Stimulated activated naive B cell treated with anti-CD40 and anti-IgM and Interleukin-4, amounts not matched to agents 10 μg/mL and 1 μg/mL and 100 μg/mL, for 72 hours (primary cell): ENCODE measurements around the gene PAK4.
"Not testable (repeated sequence)": the region's sequence is repeated elsewhere in the genome, so short reads cannot be mapped to it uniquely, and the experiment has no call there.

ENCODE experiments used
- ATAC-seq, 2 donors: fragments of 150-1000 bp; cut with Tn5 transposase; replicated peaks; 2 replicates each; pipeline ENCODE4 v1.10.0; 2021; ENCODE audit warnings: moderate library complexity in 1 of 2
- DNase-seq: peaks from one replicate; pipeline ENCODE4 v3.0.0; 2021
- H3K27ac Mint-ChIP-seq: one replicate; pipeline ENCODE4 v1.8.0; 2022; ENCODE audit warnings: mild to moderate bottlenecking, mixed read lengths
- H3K27me3 Mint-ChIP-seq, 2 donors: one replicate each; pipeline ENCODE4 v1.8.0; 2022; ENCODE audit warnings: mixed read lengths in 2 of 2
- H3K36me3 Mint-ChIP-seq, 2 donors: one replicate each; pipeline ENCODE4 v1.8.0; 2022; ENCODE audit warnings: mixed read lengths in 2 of 2, mild to moderate bottlenecking in 1 of 2
- H3K4me1 Mint-ChIP-seq, 2 donors: one replicate each; pipeline ENCODE4 v1.8.0; 2022; ENCODE audit warnings: mixed read lengths in 2 of 2, mild to moderate bottlenecking in 1 of 2
- H3K4me3 Mint-ChIP-seq, 2 donors: one replicate each; pipeline ENCODE4 v1.8.0; 2022; ENCODE audit warnings: mild to moderate bottlenecking in 2 of 2, mixed read lengths in 2 of 2, moderate library complexity in 1 of 2
- H3K9me3 Mint-ChIP-seq, 2 donors: one replicate each; pipeline ENCODE4 v1.8.0; 2022; ENCODE audit warnings: mixed read lengths in 2 of 2, mild to moderate bottlenecking in 1 of 2

The PAK4 gene

DNA sequence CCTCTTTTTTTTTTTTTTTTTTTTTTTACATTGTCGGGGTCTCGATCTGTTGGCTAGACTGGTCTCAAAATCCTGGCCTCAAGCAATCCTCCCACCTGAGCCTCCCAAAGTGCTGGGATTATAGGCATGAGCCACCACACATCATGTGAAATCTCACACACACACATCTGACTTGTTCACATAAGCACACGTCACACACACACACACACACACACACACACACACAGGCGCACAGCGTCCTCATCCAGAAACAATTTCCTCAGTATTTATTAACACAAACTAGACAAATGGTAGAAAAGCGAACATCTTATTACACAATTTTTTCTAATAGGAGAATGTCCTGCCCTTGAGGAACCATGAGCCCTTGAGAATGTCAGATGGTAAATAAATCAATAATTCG lies 83.6 kb downstream of the PAK4 start:
- H3K9me3 Mint-ChIP-seq, result no peaks in the 10 kb centered on the region
- peaks cover 22% of the 10 kb centered on the region in 2 donors for H3K27me3 Mint-ChIP-seq
- no peak overlapping the region for H3K27ac Mint-ChIP-seq
- ATAC-seq (no peak), DNase-seq (no peak)
- no peaks in the 10 kb centered on the region for H3K4me1 Mint-ChIP-seq
- no peaks in the 10 kb centered on the region for H3K36me3 Mint-ChIP-seq
- no peak overlapping the region for H3K4me3 Mint-ChIP-seq

DNA sequence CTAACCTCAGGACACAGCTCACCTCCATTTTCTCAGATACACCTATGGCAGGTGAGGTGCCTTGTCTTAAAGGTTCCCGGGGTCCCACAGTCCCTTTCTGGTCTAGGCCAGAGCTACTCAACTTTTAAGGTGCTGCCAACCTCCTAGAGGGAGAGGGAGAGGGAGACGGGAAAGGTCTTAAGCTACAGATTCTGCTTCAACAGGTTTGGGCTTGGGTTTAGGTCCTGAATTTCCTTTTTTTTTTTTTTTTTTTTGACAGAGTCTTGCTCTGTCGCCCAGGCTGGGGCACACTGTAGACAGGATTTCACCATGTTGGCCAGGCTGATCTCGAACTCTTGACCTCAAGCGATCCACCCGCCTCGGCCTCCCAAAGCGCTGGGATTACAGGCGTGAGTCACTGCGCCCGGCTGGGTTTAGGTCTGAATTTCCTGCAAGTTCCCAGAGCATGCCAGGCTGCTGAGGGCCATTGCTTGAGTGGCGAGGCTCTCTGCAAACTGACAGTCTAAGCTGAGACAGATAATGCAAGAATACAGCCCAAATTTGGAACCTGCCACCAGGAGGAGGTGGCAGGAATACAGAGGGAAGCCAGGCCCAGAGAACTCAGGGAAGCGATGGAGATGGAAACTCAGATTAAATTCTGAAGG lies 86.3 kb downstream of the PAK4 start:
- Mint-ChIP-seq H3K27ac (no peak overlapping the region), H3K27me3 (peaks cover 9 to 16% of the 10 kb centered on the region in 2 donors), H3K4me1 (no peaks in the 10 kb centered on the region), H3K4me3 (no peak overlapping the region), H3K36me3 (no peaks in the 10 kb centered on the region), H3K9me3 (no peaks in the 10 kb centered on the region)
- ATAC-seq, result no peak
- no peak for DNase-seq

DNA sequence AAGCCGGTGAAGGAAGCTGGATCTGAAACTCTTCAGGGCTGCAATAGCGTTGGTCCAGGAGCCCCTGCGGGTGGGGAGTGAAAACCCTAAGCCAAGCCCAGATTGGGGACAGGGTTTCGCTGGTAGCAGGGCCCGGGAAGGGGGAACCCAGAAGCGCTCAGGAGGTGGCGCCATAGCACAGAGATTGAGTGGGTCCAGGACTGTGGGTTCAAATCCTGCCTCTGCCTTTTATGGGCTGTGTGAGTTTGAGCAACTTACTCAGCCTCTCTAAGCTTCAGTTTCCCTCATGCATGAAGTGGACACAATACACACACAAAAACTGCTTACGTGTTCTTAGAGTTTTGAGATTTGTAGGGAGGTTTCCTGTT lies 86.8 kb downstream of the PAK4 start:
- no peak overlapping the region for H3K4me3 Mint-ChIP-seq
- no peak overlapping the region for H3K27ac Mint-ChIP-seq
- H3K4me1 Mint-ChIP-seq, result no peaks in the 10 kb centered on the region
- DNase-seq (no peak), ATAC-seq (peak; percentile 70 to 79)
- H3K27me3 Mint-ChIP-seq, result peaks cover 12 to 16% of the 10 kb centered on the region in 2 donors
- H3K9me3 Mint-ChIP-seq, result peaks cover 2 to 5% of the 10 kb centered on the region in 2 donors
- peaks cover 0 to 1% of the 10 kb centered on the region in 2 donors for H3K36me3 Mint-ChIP-seq

DNA sequence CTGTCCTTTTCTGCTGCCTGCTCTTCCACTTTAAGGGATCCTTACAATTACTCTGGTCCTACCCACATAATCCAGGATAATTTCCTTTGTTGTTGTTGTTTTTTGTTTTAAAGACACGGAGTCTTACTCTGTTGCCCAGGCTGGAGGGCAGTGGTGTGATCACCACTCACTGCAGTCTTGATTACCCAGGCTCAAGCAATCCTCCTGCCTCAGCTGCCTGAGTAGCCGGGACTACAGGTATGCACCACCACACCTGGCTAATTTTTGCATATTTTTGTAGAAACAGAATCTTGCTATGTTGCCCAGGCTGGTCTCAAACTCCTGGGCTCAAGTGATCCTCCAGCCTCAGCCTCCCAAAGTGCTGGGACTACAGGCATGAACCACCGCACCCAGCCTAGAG lies 89.7 kb downstream of the PAK4 start:
- not testable (repeated sequence) for H3K9me3 Mint-ChIP-seq, DNase-seq, H3K27ac Mint-ChIP-seq, H3K36me3 Mint-ChIP-seq, H3K4me1 Mint-ChIP-seq, ATAC-seq, H3K4me3 Mint-ChIP-seq
- H3K27me3 Mint-ChIP-seq, result peaks cover 16% of the 10 kb centered on the region in 2 donors

DNA sequence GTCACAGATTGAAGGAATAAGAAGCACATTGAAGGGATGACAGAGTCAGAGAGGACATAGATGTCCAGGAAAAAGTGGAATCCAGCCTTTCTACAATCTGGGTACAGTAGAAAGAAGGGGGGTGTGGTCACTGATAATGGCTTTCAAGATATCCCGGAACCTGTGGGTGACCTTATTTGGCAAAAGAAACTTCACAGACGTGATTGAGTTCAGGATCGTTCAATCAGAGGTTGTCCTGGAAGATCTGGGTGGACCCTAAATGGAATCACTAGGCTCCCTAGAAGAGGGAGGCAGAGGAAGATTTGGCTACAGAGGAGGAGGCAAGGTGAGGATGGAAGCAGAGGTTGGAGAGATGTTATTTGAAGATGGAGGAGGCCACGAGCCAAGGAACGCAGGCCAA lies 91.5 kb downstream of the PAK4 start:
- Mint-ChIP-seq H3K36me3 (peaks cover 0 to 1% of the 10 kb centered on the region in 2 donors), H3K4me1 (no peaks in the 10 kb centered on the region), H3K27me3 (peaks cover 29 to 30% of the 10 kb centered on the region in 2 donors), H3K9me3 (peaks cover 2 to 5% of the 10 kb centered on the region in 2 donors), H3K27ac (no peak overlapping the region), H3K4me3 (no peak overlapping the region)
- DNase-seq (no peak), ATAC-seq (no peak)

DNA sequence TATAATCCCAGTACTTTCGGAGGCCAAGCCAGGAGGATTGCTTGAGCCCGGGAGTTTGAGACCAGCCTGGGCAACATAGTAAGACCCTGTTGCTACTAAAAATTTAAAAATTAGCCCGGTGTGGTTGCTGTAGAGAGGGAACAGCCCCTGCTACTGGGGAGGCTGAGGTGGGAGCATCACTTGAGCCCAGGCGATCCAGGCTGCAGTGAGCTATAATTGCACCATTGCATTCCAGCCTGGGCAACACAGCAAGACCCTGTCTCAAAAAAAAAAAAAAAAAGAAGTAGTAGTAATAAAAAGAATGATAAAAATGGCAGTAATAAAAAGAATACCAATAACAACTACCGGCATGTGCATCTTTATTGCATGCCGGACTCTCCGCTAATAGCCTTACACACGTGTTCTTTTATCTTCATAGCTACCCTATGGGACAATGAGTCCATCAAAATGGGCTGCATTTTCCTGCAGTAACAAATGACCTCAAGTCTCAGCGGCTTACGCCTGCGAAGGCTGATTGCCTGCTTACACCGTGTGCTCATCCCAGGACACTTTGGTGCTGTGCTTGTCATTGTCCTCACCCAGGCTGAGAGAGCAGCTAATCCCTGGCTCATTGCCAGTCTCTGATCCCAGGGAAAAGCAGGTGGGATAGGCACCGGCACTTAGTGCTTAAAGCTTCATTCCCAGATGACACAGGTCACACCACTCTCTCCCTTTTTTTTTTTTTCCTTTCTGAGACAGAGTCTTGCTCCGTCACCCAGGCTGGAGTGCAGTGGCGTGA lies 92.8 kb downstream of the PAK4 start:
- no peaks in the 10 kb centered on the region for H3K4me1 Mint-ChIP-seq
- peaks cover 32 to 34% of the 10 kb centered on the region in 2 donors for H3K27me3 Mint-ChIP-seq
- H3K9me3 Mint-ChIP-seq, result peaks cover 2 to 5% of the 10 kb centered on the region in 2 donors
- no peak overlapping the region for H3K4me3 Mint-ChIP-seq
- ATAC-seq, result no peak
- DNase-seq, result no peak
- no peak overlapping the region for H3K27ac Mint-ChIP-seq
- H3K36me3 Mint-ChIP-seq, result peaks cover 0 to 1% of the 10 kb centered on the region in 2 donors

DNA sequence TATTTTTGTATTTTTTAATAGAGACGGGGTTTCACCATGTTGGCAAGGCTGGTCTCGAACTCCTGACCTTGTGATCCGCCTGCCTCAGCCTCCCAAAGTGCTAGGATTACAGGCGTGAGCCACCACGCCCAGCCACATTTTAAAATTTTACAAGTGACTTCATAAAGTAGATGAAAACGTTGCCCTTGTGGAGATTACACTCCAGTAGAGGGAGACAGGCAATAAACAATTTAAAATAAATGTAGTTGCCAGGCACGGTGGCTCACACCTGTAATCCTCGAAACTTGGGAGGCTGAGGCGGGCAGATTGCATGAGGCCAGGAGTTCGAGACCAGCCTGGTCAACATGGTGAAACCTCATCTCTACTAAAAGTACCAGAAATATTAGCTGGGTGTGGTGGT lies 93.5 kb downstream of the PAK4 start:
- H3K4me3 Mint-ChIP-seq, H3K27ac Mint-ChIP-seq, H3K4me1 Mint-ChIP-seq, H3K9me3 Mint-ChIP-seq, H3K36me3 Mint-ChIP-seq, ATAC-seq, DNase-seq: not testable (repeated sequence)
- peaks cover 28 to 34% of the 10 kb centered on the region in 2 donors for H3K27me3 Mint-ChIP-seq

DNA sequence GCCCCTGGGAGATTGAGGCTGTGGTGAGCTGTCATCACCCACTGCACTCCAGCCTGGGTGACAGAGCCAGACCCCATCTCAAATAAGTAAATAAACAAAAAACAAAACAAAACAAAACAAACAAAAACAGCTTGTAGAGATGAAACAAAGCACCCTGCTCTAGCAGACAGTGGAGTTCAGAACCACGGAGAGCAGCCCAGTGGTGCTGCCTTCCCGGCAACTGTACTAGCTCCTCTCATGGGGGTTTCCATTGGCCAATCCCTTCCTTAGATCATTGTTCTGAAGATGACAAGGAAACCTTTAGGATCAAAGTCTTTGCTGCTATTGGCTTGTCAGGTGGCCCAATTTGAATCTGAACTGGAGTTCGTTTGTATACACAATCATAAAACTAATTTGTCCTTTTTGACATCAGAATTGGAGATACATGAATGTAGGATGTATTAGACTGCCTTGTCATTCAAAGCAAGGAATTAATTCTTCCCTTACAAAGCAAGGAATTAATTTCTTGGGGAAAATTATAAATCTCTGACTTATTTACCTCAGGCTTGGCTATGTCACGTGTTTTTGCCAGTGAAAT lies 98.2 kb downstream of the PAK4 start:
- DNase-seq, result no peak

DNA sequence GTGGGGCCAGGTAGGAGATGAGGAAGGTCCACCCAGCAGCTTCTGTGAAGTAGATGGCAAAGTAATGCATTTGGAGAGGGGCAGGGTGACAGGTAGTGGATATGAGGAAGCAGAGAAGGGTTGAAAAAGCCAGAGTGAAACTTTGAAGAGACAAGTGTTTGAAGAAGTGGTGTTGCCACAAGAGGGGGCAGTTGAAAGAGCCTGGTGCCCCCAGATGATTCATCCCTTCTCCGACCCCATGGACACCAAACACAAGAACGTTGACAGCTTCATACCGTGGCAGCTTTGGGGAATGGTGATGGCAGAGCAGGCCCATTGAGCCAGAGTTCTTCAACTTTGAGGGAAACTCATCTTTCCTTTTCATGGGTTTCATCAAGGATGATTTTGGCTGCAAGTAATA lies 99.3 kb downstream of the PAK4 start:
- Mint-ChIP-seq H3K27ac (no peak overlapping the region), H3K4me1 (peaks cover 0 to 5% of the 10 kb centered on the region in 2 donors), H3K9me3 (no peaks in the 10 kb centered on the region), H3K36me3 (no peaks in the 10 kb centered on the region), H3K4me3 (no peak overlapping the region), H3K27me3 (peaks cover 28 to 44% of the 10 kb centered on the region in 2 donors)
- peak in 1 of 2 donors; percentile 14 for ATAC-seq
- DNase-seq, result no peak

More for the DNA sequence above, 98.2 kb downstream of the PAK4 start:
- ATAC-seq, result no peak
- Mint-ChIP-seq H3K27ac (no peak overlapping the region), H3K4me3 (no peak overlapping the region), H3K9me3 (no peaks in the 10 kb centered on the region), H3K36me3 (no peaks in the 10 kb centered on the region), H3K27me3 (peaks cover 34 to 35% of the 10 kb centered on the region in 2 donors), H3K4me1 (peaks cover 0 to 5% of the 10 kb centered on the region in 2 donors)
